ENCODE data around the gene PHACTR3.

GRCh38 chr20:59747671-59748515, 143.6 kb downstream of the PHACTR3 start:
- TF ChIP-seq CTCF (IDR thresholded peaks at IDR 0.05) (no peak), ZFX (IDR thresholded peaks at IDR 0.05; ENCODE audit: borderline replicate concordance) (no peak)
